Measurements from ENCODE around the gene CPAMD8. TPM values are rescaled to one million over a fixed set of nuclear protein-coding genes. Genes with fewer than 3 reads are reported as not detected.

Gene CPAMD8
- total RNA-seq, 4 donors from 2014 or later = 13.9 to 116 (median 24.2) TPM

GRCh38 chr19:17023805-17024204 lies 2.8 kb downstream of the CPAMD8 start:
- no peak for DNase-seq
- Histone ChIP-seq H3K4me1 (peaks cover 5 to 24% of the 10 kb centered on the region in 2 donors), H3K4me3 (replicated peaks in 1 of 3) (no peak overlapping the region), H3K27ac (no peak overlapping the region), H3K27me3 (no peaks in the 10 kb centered on the region), H3K9me3 (no peaks in the 10 kb centered on the region), H3K36me3 (no peaks in the 10 kb centered on the region)
- intact Hi-C loops (cut with DNase I) = no loop called here
- WGBS, 2 donors = 81 to 97% methylated on average over 3 of the region's 3 CpGs
- TF ChIP-seq POLR2A (IDR thresholded peaks at IDR 0.05) (no peak), CTCF (IDR thresholded peaks at IDR 0.05) (no peak)

- intact Hi-C loops (cut with DNase I) = no loop called here
- Histone ChIP-seq H3K27ac (no peak overlapping the region), H3K4me1 (peaks cover 5 to 18% of the 10 kb centered on the region in 2 donors), H3K36me3 (no peaks in the 10 kb centered on the region), H3K9me3 (no peaks in the 10 kb centered on the region), H3K4me3 (replicated peaks in 1 of 3) (no peak overlapping the region), H3K27me3 (no peaks in the 10 kb centered on the region)
- TF ChIP-seq CTCF (IDR thresholded peaks at IDR 0.05) (no peak), POLR2A (IDR thresholded peaks at IDR 0.05) (no peak)
- 82 to 97% methylated on average over 7 of the region's 7 CpGs for WGBS, 2 donors
- no peak for DNase-seq
These were observed 3.9 kb downstream of the CPAMD8 start for GRCh38 chr19:17022738-17023137.

GRCh38 chr19:17021793-17022590 lies 4.6 kb downstream of the CPAMD8 start:
- Histone ChIP-seq H3K27me3 (no peaks in the 10 kb centered on the region), H3K4me1 (peaks cover 5 to 13% of the 10 kb centered on the region in 2 donors), H3K9me3 (no peaks in the 10 kb centered on the region), H3K27ac (peak overlapping the region in 2 of 3 donors; percentile 45 to 49), H3K4me3 (replicated peaks in 1 of 3) (no peak overlapping the region), H3K36me3 (no peaks in the 10 kb centered on the region)
- no peak for TF ChIP-seq CTCF (IDR thresholded peaks at IDR 0.05)
- TF ChIP-seq POLR2A (IDR thresholded peaks at IDR 0.05) = no peak
- intact Hi-C loops (cut with DNase I) = no loop called here
- DNase-seq = no peak
- 91 to 93% methylated on average over 12 of the region's 12 CpGs for WGBS, 2 donors

GRCh38 chr19:17021328-17021727 lies 5.3 kb downstream of the CPAMD8 start:
- H3K9me3 ChIP-seq = no peaks in the 10 kb centered on the region
- no peak for TF ChIP-seq CTCF (IDR thresholded peaks at IDR 0.05)
- no peak for TF ChIP-seq POLR2A (IDR thresholded peaks at IDR 0.05)
- no peaks in the 10 kb centered on the region for H3K36me3 ChIP-seq
- intact Hi-C loops (cut with DNase I) = no loop called here
- WGBS, 2 donors = 89% methylated on average over 1 of the region's 1 CpG; no CpG with 5 or more reads in 1 of the 2 donors
- no peak for DNase-seq
- H3K27me3 ChIP-seq = no peaks in the 10 kb centered on the region
- H3K4me1 ChIP-seq = peaks cover 5 to 13% of the 10 kb centered on the region in 2 donors
- peak overlapping the region in 2 of 3 donors; percentile 45 to 49 for H3K27ac ChIP-seq
- no peak overlapping the region for H3K4me3 ChIP-seq (replicated peaks in 1 of 3)

- WGBS, 2 donors = 71 to 91% methylated on average over 2 of the region's 2 CpGs
These were observed 5.8 kb downstream of the CPAMD8 start for GRCh38 chr19:17020823-17021222.

More at GRCh38 chr19:17020823-17021222, 5.8 kb downstream of the CPAMD8 start:
- intact Hi-C loops (cut with DNase I) = no loop called here
- Histone ChIP-seq H3K9me3 (no peaks in the 10 kb centered on the region), H3K27ac (peak overlapping the region in 2 of 3 donors; percentile 45 to 49), H3K27me3 (no peaks in the 10 kb centered on the region), H3K36me3 (no peaks in the 10 kb centered on the region), H3K4me1 (peaks cover 5 to 13% of the 10 kb centered on the region in 2 donors), H3K4me3 (replicated peaks in 1 of 3) (no peak overlapping the region)
- no peak for DNase-seq
- no peak for TF ChIP-seq CTCF (IDR thresholded peaks at IDR 0.05)
- no peak for TF ChIP-seq POLR2A (IDR thresholded peaks at IDR 0.05)
